DND-41 (cell line): ENCODE results near the gene PPP3CA.

Experiments
- EZH2 ChIP-seq: IDR thresholded peaks from 3 replicates; pipeline ENCODE4 v1.6.1; 2012; ENCODE audit warnings: borderline replicate concordance, low read depth, mild to moderate bottlenecking, moderate library complexity, low read length, inconsistent platforms; ENCODE audit not compliant: severe bottlenecking
- TF ChIP-seq, protein P1 (sequence below): IDR thresholded peaks from 2 replicates; pipeline ENCODE4 v1.5.1; 2012; ENCODE audit warnings: borderline replicate concordance, low read length, moderate library complexity, mild to moderate bottlenecking; ENCODE audit not compliant: poor library complexity, severe bottlenecking; ENCODE audit errors: extremely low read depth

DNA sequence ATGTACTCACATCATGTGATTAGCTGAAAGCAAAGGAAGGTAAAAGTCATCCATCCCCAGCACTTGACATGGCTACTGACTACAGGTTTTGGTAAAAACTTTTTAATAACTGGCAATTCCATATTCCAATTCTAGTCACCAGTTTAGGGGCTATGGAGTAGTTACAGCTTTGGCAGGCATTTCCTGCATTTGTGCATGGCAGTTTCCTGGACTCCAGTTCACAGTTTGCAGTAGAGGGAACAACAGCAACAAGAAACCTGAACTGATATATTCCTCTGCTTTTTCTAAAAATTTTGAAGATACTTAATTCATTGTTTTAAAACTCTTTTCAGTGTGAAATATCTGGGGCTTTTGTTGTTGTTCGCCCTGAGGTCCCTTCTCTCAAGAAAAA lies 184.3 kb downstream of the PPP3CA start:
- TF ChIP-seq, protein P1, sequence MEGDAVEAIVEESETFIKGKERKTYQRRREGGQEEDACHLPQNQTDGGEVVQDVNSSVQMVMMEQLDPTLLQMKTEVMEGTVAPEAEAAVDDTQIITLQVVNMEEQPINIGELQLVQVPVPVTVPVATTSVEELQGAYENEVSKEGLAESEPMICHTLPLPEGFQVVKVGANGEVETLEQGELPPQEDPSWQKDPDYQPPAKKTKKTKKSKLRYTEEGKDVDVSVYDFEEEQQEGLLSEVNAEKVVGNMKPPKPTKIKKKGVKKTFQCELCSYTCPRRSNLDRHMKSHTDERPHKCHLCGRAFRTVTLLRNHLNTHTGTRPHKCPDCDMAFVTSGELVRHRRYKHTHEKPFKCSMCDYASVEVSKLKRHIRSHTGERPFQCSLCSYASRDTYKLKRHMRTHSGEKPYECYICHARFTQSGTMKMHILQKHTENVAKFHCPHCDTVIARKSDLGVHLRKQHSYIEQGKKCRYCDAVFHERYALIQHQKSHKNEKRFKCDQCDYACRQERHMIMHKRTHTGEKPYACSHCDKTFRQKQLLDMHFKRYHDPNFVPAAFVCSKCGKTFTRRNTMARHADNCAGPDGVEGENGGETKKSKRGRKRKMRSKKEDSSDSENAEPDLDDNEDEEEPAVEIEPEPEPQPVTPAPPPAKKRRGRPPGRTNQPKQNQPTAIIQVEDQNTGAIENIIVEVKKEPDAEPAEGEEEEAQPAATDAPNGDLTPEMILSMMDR, result no peak
- no peak for TF ChIP-seq EZH2
